B cell (primary cell): Measurements from ENCODE around the gene AZU1. TPM values are rescaled to one million over a fixed set of nuclear protein-coding genes. Genes with fewer than 3 reads are reported as not detected.

Experiments
- ATAC-seq: fragments of 200-7000 bp; cut with Tn5 transposase; one replicate; pipeline ENCODE4 v1.10.0; 2021; ENCODE audit warnings: low read depth, mild to moderate bottlenecking, moderate number of reproducible peaks, moderate library complexity
- CTCF ChIA-PET: fragments of 350-600 bp; sonication (Branson Sonifier 250); formaldehyde crosslinking; loops from one replicate; lab custom pipeline; 2021; ENCODE audit warnings: antibody characterized with exemption, inconsistent platforms; lab: Charles Lee
- POLR2A ChIA-PET: fragments of 350-600 bp; sonication (Branson Sonifier 250); formaldehyde crosslinking; loops from one replicate; lab custom pipeline; 2021; ENCODE audit warnings: antibody characterized with exemption; lab: Charles Lee
- DNase-seq: peaks from one replicate; pipeline ENCODE4 v3.0.0; 2013
- H2AFZ ChIP-seq: 2 replicates; pipeline ENCODE4 v1.6.1; 2012; ENCODE audit warnings: mild to moderate bottlenecking, low read depth, low read length; ENCODE audit not compliant: insufficient read depth, poor library complexity, severe bottlenecking
- H3K27ac ChIP-seq, 2 donors: 1 replicate in 1 of 2; 2 replicates in 1 of 2; pipeline ENCODE4 v1.5.1; 2012 to 2013; ENCODE audit warnings: low read length in 2 of 2, mild to moderate bottlenecking in 2 of 2, moderate library complexity in 1 of 2
- H3K27me3 ChIP-seq, 4 experiments: fragments of 200-600 bp in 1 of 4; sonication (generic) in 1 of 4; replicated peaks in 1 of 4; 1 replicate in 2 of 4; 2 replicates in 2 of 4; pipeline versions ENCODE4 v1.6.1 to v1.7.0; 2013 to 2016; ENCODE audit warnings: low read length in 3 of 4, mild to moderate bottlenecking in 2 of 4, mixed read lengths in 1 of 4, moderate library complexity in 1 of 4; ENCODE audit not compliant: insufficient read depth in 4 of 4, control insufficient read depth in 3 of 4; ENCODE audit errors: control extremely low read depth in 1 of 4
- H3K36me3 ChIP-seq, 2 experiments: replicated peaks in 1 of 2; 1 replicate in 1 of 2; 2 replicates in 1 of 2; pipeline versions ENCODE4 v1.6.1 to v1.7.1; 2013; ENCODE audit warnings: low read length in 1 of 2; ENCODE audit not compliant: insufficient read depth in 2 of 2, control insufficient read depth in 1 of 2; ENCODE audit errors: control extremely low read depth in 1 of 2, extremely low read depth in 1 of 2
- H3K4me1 ChIP-seq, 2 donors: fragments of 200-600 bp in 1 of 2; sonication (generic) in 1 of 2; 1 replicate in 1 of 2; 2 replicates in 1 of 2; pipeline versions ENCODE4 v1.5.1 to v1.6.1; 2013 to 2017; ENCODE audit warnings: low read length in 2 of 2; ENCODE audit not compliant: control insufficient read depth in 2 of 2, insufficient read depth in 2 of 2
- H3K4me2 ChIP-seq: replicated peaks from 2 replicates; pipeline ENCODE3; 2012; ENCODE audit warnings: mild to moderate bottlenecking, low read depth, low read length; ENCODE audit not compliant: poor library complexity, severe bottlenecking
- H3K4me3 ChIP-seq, 5 experiments: fragments of 200-600 bp in 1 of 5; sonication (generic) in 1 of 5; 1 replicate in 3 of 5; 2 replicates in 2 of 5; pipeline versions ENCODE4 v1.5.1 to v1.7.0; 2011 to 2016; ENCODE audit warnings: low read length in 4 of 5, mild to moderate bottlenecking in 4 of 5, low read depth in 2 of 5, control low read depth in 1 of 5, moderate library complexity in 1 of 5; ENCODE audit not compliant: insufficient read depth in 1 of 5; ENCODE audit errors: control extremely low read depth in 1 of 5, extremely low read depth in 1 of 5
- H3K79me2 ChIP-seq: fragments of 200-600 bp; sonication (generic); one replicate; pipeline ENCODE4 v1.6.0; 2016; ENCODE audit warnings: low read length; ENCODE audit not compliant: control insufficient read depth, insufficient read depth
- H3K9ac ChIP-seq: fragments of 200-600 bp; sonication (generic); 2 replicates; pipeline ENCODE4 v1.6.1; 2017; ENCODE audit warnings: mild to moderate bottlenecking, low read length, moderate library complexity
- H3K9me3 ChIP-seq, 3 donors: one replicate each; pipeline versions ENCODE4 v1.6.1 to v1.7.1; 2013; ENCODE audit warnings: low read length in 2 of 3; ENCODE audit not compliant: control insufficient read depth in 2 of 3, insufficient read depth in 1 of 3; ENCODE audit errors: control extremely low read depth in 1 of 3
- H4K20me1 ChIP-seq: 2 replicates; pipeline ENCODE4 v1.6.0; 2012; ENCODE audit warnings: mild to moderate bottlenecking, low read length; ENCODE audit not compliant: insufficient read depth, control insufficient read depth, poor library complexity, severe bottlenecking
- H3K27ac Mint-ChIP-seq: one replicate; pipeline ENCODE4 v1.8.0; 2021; ENCODE audit warnings: mixed read lengths
- H3K27me3 Mint-ChIP-seq: one replicate; pipeline ENCODE4 v1.8.0; 2021; ENCODE audit warnings: mixed read lengths
- H3K4me1 Mint-ChIP-seq: one replicate; pipeline ENCODE4 v1.8.0; 2021; ENCODE audit warnings: mixed read lengths
- H3K4me3 Mint-ChIP-seq: one replicate; pipeline ENCODE4 v1.8.0; 2021; ENCODE audit warnings: mixed read lengths
- H3K9me3 Mint-ChIP-seq: one replicate; pipeline ENCODE4 v1.8.0; 2022; ENCODE audit warnings: mixed read lengths; ENCODE audit not compliant: insufficient read depth
- CTCF ChIP-seq: fragments of 200-600 bp; IDR thresholded peaks from one replicate; pipeline ENCODE4 v1.8.0; 2022; ENCODE audit warnings: antibody characterized with exemption, mild to moderate bottlenecking
- EZH2 ChIP-seq: IDR thresholded peaks from 2 replicates; pipeline ENCODE4 v1.6.1; 2012; ENCODE audit warnings: borderline replicate concordance, low read depth, mild to moderate bottlenecking, moderate library complexity, low read length; ENCODE audit not compliant: insufficient read depth, poor library complexity, severe bottlenecking
- WGBS: methylation state at CpG from one replicate; pipeline ENCODE4 v1.1.5; 2013; ENCODE audit warnings: missing lambda C conversion rate; ENCODE audit not compliant: insufficient coverage; 5-methylcytosine and 5-hydroxymethylcytosine counted together
- intact Hi-C: fragments of 100-400 bp; cut with micrococcal nuclease; formaldehyde crosslinking; loops from one replicate; pipeline ENCODE4 v1.10.0; 2022
- polyA plus RNA-seq: library from polyadenylated mRNA; depleted of rRNA; stranded (reverse); fragments of >200 nt; gene quantifications from 2 replicates; pipeline ENCODE4 v1.2.3, GENCODE V29; 2012
- total RNA-seq, 2 donors: library from RNA; stranded (reverse); fragments of 120-200 nt in 1 of 2; gene quantifications; 1 replicate in 1 of 2; 2 replicates in 1 of 2; pipeline versions ENCODE4 v1.2.3 to v1.2.4, GENCODE V29; 2013 to 2022

Gene AZU1
- total and polyA plus RNA-seq, 2 donors (not counting 1 experiment from before 2014, with no cell fraction given): 0.13 to 0.44 TPM

- no peak for TF ChIP-seq CTCF
- TF ChIP-seq EZH2: no peak
- Histone ChIP-seq H3K27ac (no peak overlapping the region), H3K27me3 (no peaks in the 10 kb centered on the region), H2AFZ (no peak overlapping the region), H3K9me3 (peaks cover 0 to 3% (median 0%) of the 10 kb centered on the region in 3 donors), H3K9ac (no peak overlapping the region), H3K36me3 (peaks cover 0 to 10% of the 10 kb centered on the region in 2 experiments), H3K4me2 (no peak overlapping the region), H3K4me3 (no peak overlapping the region), H3K79me2 (no peaks in the 10 kb centered on the region), H3K4me1 (peaks cover 8 to 17% of the 10 kb centered on the region in 2 donors), H4K20me1 (peaks cover 7% of the 10 kb centered on the region)
- 97% methylated on average over 22 of the region's 22 CpGs for WGBS
- ChIA-PET CTCF (interaction anchor here (1.5 kb wide), 1 partner anchor 10 kb away, joined by 5 read pairs; no protein-coding TSS in a partner anchor), POLR2A (no interaction called here)
- H3K9me3 Mint-ChIP-seq: no peaks in the 10 kb centered on the region
- no peak for ATAC-seq
- H3K4me1 Mint-ChIP-seq: peaks cover 9% of the 10 kb centered on the region
- H3K4me3 Mint-ChIP-seq: no peak overlapping the region
- DNase-seq: peak; percentile 34
- intact Hi-C loops: no loop called here
- H3K27me3 Mint-ChIP-seq: no peaks in the 10 kb centered on the region
- H3K27ac Mint-ChIP-seq: no peak overlapping the region
These were observed 46.0 kb downstream of the AZU1 start for GRCh38 chr19:873561-874041.

- Histone ChIP-seq H3K27me3 (no peaks in the 10 kb centered on the region), H3K36me3 (peaks cover 0 to 17% of the 10 kb centered on the region in 2 experiments), H3K4me1 (peaks cover 8 to 17% of the 10 kb centered on the region in 2 donors), H2AFZ (no peak overlapping the region), H3K27ac (no peak overlapping the region), H3K9me3 (peaks cover 0 to 3% (median 0%) of the 10 kb centered on the region in 3 donors), H3K4me2 (no peak overlapping the region), H3K79me2 (peaks cover 9% of the 10 kb centered on the region), H3K9ac (no peak overlapping the region), H4K20me1 (peaks cover 19% of the 10 kb centered on the region), H3K4me3 (no peak overlapping the region)
- 95% methylated on average over 23 of the region's 28 CpGs for WGBS
- Mint-ChIP-seq H3K9me3 (no peaks in the 10 kb centered on the region), H3K27me3 (no peaks in the 10 kb centered on the region), H3K27ac (no peak overlapping the region), H3K4me3 (no peak overlapping the region), H3K4me1 (peaks cover 9% of the 10 kb centered on the region)
- TF ChIP-seq CTCF (no peak), EZH2 (no peak)
- ATAC-seq (no peak), DNase-seq (peak; percentile 47)
- ChIA-PET CTCF (interaction anchor here (0.8 to 2.1 kb wide), 3 partner anchors 12 to 43 kb away, joined by 3 to 6 read pairs (median 3); no protein-coding TSS in a partner anchor), POLR2A (interaction anchor here (1.5 kb wide), 1 partner anchor 33 kb away, joined by 4 read pairs; no protein-coding TSS in a partner anchor)
- intact Hi-C loops: no loop called here
These were observed 47.7 kb downstream of the AZU1 start for GRCh38 chr19:875265-875879.
